Thoracic aorta (tissue), 2 donors: Measurements from ENCODE around the gene HBS1L. TPM values are rescaled to one million over a fixed set of nuclear protein-coding genes. Genes with fewer than 3 reads are reported as not detected.

Source experiments
- ATAC-seq: fragments of 150-250 bp; one replicate; pipeline ENCODE4 v1.8.0; 2017; ENCODE audit warnings: low read depth; ENCODE audit not compliant: insufficient number of reproducible peaks, low FRiP score
- DNase-seq: peaks from one replicate; pipeline ENCODE4 v3.0.0-alpha.2; 2020; ENCODE audit warnings: low spot score
- H3K27ac ChIP-seq, 2 donors: fragments of 200-600 bp; sonication (generic); 1 replicate in 1 of 2; 2 replicates in 1 of 2; pipeline ENCODE4 v1.5.1; 2016; ENCODE audit warnings: mild to moderate bottlenecking in 2 of 2, moderate library complexity in 2 of 2
- H3K27me3 ChIP-seq: fragments of 200-600 bp; sonication (generic); replicated peaks from 2 replicates; pipeline ENCODE4 v1.6.0; 2016; ENCODE audit warnings: mild to moderate bottlenecking; ENCODE audit not compliant: insufficient read depth
- H3K36me3 ChIP-seq: fragments of 200-600 bp; sonication (generic); one replicate; pipeline ENCODE4 v1.5.1; 2016
- H3K4me1 ChIP-seq, 2 donors: fragments of 200-600 bp; sonication (generic); 1 replicate in 1 of 2; 2 replicates in 1 of 2; pipeline versions ENCODE4 v1.5.1 to v1.6.0; 2016; ENCODE audit warnings: low read depth in 2 of 2, mild to moderate bottlenecking in 1 of 2; ENCODE audit not compliant: control insufficient read depth in 1 of 2
- H3K4me3 ChIP-seq: fragments of 200-600 bp; sonication (generic); 2 replicates; pipeline ENCODE4 v1.5.1; 2016; ENCODE audit warnings: mild to moderate bottlenecking
- H3K9me3 ChIP-seq: fragments of 200-600 bp; sonication (generic); 2 replicates; pipeline ENCODE4 v1.5.1; 2016
- total RNA-seq, 2 donors: library from RNA; depleted of rRNA; stranded (reverse); fragments of >200 nt; gene quantifications; one replicate each; pipeline versions ENCODE4 v1.1.0 to v1.2.3, GENCODE V29; 2016
- TF ChIP-seq, protein P1 (sequence below): fragments of 200-600 bp; sonication (generic); IDR thresholded peaks from one replicate; pipeline ENCODE4 v1.5.1; 2019; ENCODE audit warnings: antibody characterized with exemption

Gene HBS1L
- total RNA-seq, 2 donors from 2014 or later = 42.5 to 48.5 TPM

DNA sequence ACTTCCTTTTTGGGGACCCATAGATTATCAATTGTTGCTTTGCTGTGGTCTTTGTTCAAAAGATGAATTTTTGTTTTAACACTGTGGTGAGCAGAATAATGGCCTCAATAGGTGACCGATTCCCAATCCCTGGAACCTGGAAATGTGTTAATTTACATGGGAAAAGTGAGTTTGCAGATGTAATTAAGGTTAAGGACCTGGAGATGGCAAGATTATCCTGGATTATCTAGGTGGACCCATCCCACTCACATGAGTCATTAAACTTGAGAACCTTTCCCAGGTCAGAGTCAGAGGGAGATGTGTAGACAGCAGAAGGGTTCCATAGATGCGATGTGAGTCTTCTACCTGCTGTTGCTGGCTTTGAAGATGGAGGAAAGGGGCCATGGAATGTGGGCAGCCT, 36.2 kb upstream of the HBS1L start:
- H3K27me3 ChIP-seq = no peaks in the 10 kb centered on the region
- H3K9me3 ChIP-seq = no peaks in the 10 kb centered on the region
- TF ChIP-seq, protein P1, sequence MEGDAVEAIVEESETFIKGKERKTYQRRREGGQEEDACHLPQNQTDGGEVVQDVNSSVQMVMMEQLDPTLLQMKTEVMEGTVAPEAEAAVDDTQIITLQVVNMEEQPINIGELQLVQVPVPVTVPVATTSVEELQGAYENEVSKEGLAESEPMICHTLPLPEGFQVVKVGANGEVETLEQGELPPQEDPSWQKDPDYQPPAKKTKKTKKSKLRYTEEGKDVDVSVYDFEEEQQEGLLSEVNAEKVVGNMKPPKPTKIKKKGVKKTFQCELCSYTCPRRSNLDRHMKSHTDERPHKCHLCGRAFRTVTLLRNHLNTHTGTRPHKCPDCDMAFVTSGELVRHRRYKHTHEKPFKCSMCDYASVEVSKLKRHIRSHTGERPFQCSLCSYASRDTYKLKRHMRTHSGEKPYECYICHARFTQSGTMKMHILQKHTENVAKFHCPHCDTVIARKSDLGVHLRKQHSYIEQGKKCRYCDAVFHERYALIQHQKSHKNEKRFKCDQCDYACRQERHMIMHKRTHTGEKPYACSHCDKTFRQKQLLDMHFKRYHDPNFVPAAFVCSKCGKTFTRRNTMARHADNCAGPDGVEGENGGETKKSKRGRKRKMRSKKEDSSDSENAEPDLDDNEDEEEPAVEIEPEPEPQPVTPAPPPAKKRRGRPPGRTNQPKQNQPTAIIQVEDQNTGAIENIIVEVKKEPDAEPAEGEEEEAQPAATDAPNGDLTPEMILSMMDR = no peak
- H3K36me3 ChIP-seq = no peaks in the 10 kb centered on the region
- DNase-seq = no peak
- H3K4me1 ChIP-seq = no peaks in the 10 kb centered on the region
- ATAC-seq = no peak
- H3K27ac ChIP-seq = no peak overlapping the region
- H3K4me3 ChIP-seq = no peak overlapping the region

DNA sequence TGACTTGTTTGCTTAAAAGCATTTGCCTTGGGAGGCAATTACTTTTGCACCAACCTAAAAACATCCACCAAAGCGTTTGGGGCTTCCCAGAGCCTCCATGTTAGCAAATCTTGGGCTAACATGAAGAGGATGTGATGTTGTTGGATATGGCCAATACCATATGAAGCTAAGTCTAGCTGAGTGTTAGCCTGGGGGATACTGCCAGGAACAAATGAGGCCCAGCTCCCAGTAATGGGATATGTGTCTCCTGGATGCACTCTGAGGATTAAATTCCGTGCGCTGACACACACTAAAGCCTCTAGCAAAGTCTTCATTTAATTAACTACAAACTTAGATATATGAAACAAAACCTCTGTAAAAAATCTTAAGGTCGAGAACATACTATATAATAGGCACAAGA, 35.3 kb upstream of the HBS1L start:
- TF ChIP-seq, protein P1 = no peak
- Histone ChIP-seq H3K4me1 (no peaks in the 10 kb centered on the region), H3K9me3 (no peaks in the 10 kb centered on the region), H3K27ac (no peak overlapping the region), H3K36me3 (no peaks in the 10 kb centered on the region), H3K4me3 (no peak overlapping the region), H3K27me3 (no peaks in the 10 kb centered on the region)
- ATAC-seq (no peak), DNase-seq (no peak)

DNA sequence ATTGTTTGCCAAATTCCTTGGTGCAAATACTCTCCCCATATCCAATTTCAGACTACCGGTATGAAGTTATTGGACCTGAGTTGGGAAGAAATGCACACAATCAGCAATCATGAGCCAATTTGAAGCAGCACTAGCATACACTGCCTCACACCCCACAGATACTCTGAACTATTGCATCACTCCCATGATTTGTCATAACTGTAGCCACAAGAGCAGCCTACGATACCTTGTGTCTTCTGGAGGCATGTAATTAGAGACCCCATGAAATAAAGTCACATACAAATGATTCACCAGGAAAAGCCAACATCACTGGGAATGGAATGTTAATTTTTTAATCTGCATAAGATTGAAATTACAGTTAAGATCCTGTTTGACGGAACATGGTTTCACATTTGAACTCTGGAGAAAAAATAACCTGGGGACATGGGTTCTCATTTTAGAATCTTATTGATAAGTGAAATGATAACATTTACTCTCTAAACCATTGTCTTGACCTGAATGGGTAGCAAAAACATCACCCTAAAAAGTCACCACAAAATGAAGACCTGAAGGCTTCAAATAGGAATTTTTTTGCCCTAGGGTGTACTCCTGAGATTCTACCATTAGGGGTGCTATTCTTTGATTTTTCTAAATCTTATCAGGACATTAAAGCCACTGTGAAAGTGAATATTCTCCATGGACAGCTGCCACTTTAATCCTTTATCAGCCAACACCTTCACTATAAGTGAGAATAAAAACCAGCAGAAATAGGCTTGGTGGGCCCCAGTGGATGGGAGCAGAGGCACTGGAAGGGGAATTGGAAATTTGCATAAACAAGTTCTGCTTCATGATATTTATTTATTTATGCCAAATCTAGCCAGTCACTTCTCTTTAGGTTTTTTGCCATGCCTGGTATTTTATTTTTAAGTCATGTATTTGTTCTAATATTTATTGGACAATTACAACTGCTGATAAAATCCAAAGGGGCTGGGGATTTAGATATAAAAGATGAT, 34.5 kb upstream of the HBS1L start:
- Histone ChIP-seq H3K36me3 (no peaks in the 10 kb centered on the region), H3K27ac (no peak overlapping the region), H3K4me1 (no peaks in the 10 kb centered on the region), H3K27me3 (no peaks in the 10 kb centered on the region), H3K9me3 (no peaks in the 10 kb centered on the region), H3K4me3 (no peak overlapping the region)
- no peak for ATAC-seq
- DNase-seq = no peak
- TF ChIP-seq, protein P1 = no peak

DNA sequence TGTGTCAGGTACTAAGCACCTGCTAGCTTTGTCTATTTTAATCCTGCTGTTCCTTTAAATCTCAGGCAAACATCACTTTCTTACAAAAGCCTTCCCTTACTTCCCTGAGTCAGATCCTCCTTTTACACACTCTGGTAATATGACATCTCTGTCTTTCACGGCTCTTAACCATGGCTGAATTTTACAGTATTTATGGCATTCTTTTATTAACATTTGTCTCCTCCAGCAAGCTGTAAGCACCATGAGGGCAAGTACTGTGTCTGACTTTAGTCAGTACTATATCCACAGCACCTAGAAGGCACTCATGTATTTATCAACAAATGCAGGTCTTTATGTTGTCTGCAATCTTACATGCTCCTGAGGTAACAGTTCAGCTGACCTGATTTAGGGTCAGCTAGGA, 33.7 kb upstream of the HBS1L start:
- ATAC-seq (no peak), DNase-seq (no peak)
- TF ChIP-seq, protein P1 = no peak

DNA sequence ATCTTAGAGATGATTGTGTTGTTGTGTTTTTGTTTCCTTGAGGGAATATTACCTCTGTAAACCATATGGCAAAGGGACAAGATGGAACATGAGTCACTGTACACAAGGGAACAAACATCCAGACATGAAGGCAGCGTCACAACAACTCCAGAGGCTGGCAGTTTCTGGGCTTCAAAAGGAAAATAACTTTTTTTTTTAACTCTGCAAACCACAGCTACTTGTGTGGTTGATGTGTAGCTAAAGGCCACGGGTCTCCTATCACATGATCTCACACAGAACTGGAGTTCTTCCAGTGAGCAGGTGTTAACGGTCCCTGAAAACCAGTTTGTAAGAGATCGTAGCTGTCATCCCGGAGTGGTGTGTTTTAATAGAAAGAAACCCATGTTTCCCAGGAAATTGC, 33.2 kb upstream of the HBS1L start:
- no peaks in the 10 kb centered on the region for H3K9me3 ChIP-seq
- TF ChIP-seq, protein P1 = no peak
- no peaks in the 10 kb centered on the region for H3K27me3 ChIP-seq
- ATAC-seq = no peak
- DNase-seq = no peak
- H3K27ac ChIP-seq = no peak overlapping the region
- no peak overlapping the region for H3K4me3 ChIP-seq
- H3K4me1 ChIP-seq = no peaks in the 10 kb centered on the region
- no peaks in the 10 kb centered on the region for H3K36me3 ChIP-seq

More for the DNA sequence above, 33.7 kb upstream of the HBS1L start:
- no peak overlapping the region for H3K27ac ChIP-seq
- no peaks in the 10 kb centered on the region for H3K36me3 ChIP-seq
- H3K4me1 ChIP-seq = no peaks in the 10 kb centered on the region
- no peaks in the 10 kb centered on the region for H3K27me3 ChIP-seq
- H3K4me3 ChIP-seq = no peak overlapping the region
- H3K9me3 ChIP-seq = no peaks in the 10 kb centered on the region
